ENCODE measurements around the gene ZNF831. TPM values are rescaled to one million over a fixed set of nuclear protein-coding genes. Genes with fewer than 3 reads are reported as not detected.

ZNF831 gene
- total RNA-seq, 1 donor, result not detected

- DNase-seq (ENCODE audit: low read depth), result peak; percentile 76
- TF ChIP-seq CTCF (IDR thresholded peaks at IDR 0.05; ENCODE audit: insufficient read depth, low read length), result peak; percentile 90
- peak overlapping the region; percentile 62 for H3K4me3 ChIP-seq (ENCODE audit: low read depth, low read length)
Observed at GRCh38 chr20:59222253-59223181, 58.9 kb downstream of the ZNF831 start.

- peak; percentile 4 for TF ChIP-seq CTCF (IDR thresholded peaks at IDR 0.05; ENCODE audit: insufficient read depth, low read length)
- H3K4me3 ChIP-seq (ENCODE audit: low read depth, low read length), result peak overlapping the region; percentile 31
- no peak for DNase-seq (ENCODE audit: low read depth)
Observed at GRCh38 chr20:59223182-59223601, 59.6 kb downstream of the ZNF831 start.

GRCh38 chr20:59223750-59224149 is 60.1 kb downstream of the ZNF831 start:
- DNase-seq (ENCODE audit: low read depth), result no peak
- H3K4me3 ChIP-seq (ENCODE audit: low read depth, low read length), result no peak overlapping the region
- TF ChIP-seq CTCF (IDR thresholded peaks at IDR 0.05; ENCODE audit: insufficient read depth, low read length), result no peak

- no peak overlapping the region for H3K4me3 ChIP-seq (ENCODE audit: low read depth, low read length)
- DNase-seq (ENCODE audit: low read depth), result no peak
- TF ChIP-seq CTCF (IDR thresholded peaks at IDR 0.05; ENCODE audit: insufficient read depth, low read length), result no peak
Observed at GRCh38 chr20:59224236-59224635, 60.6 kb downstream of the ZNF831 start.

- DNase-seq (ENCODE audit: low read depth), result no peak
- no peak for TF ChIP-seq CTCF (IDR thresholded peaks at IDR 0.05; ENCODE audit: insufficient read depth, low read length)
- H3K4me3 ChIP-seq (ENCODE audit: low read depth, low read length), result no peak overlapping the region
Observed at GRCh38 chr20:59230385-59230784, 66.8 kb downstream of the ZNF831 start.

- DNase-seq (ENCODE audit: low read depth), result no peak
- no peak overlapping the region for H3K4me3 ChIP-seq (ENCODE audit: low read depth, low read length)
- TF ChIP-seq CTCF (IDR thresholded peaks at IDR 0.05; ENCODE audit: insufficient read depth, low read length), result no peak
Observed at GRCh38 chr20:59231124-59231804, 67.6 kb downstream of the ZNF831 start.
